Endometrial microvascular endothelial cells (primary cell): ENCODE data around the gene FOXJ3. TPM values are rescaled to one million over a fixed set of nuclear protein-coding genes. Genes with fewer than 3 reads are reported as not detected.

Experiments used
- in situ Hi-C: cut with HindIII; loops from 2 replicates; pipeline ENCODE4 v1.10.0; 2017; ENCODE audit warnings: low sequenced_read_pairs, low pct_unique_long_range_greater_than_20kb; ENCODE audit errors: inconsistent ontology term
- total RNA-seq: library from RNA; depleted of rRNA; stranded (reverse); fragments of >200 nt; gene quantifications from one replicate; pipeline ENCODE4 v1.2.3, GENCODE V29; 2015; ENCODE audit errors: inconsistent ontology term

FOXJ3 gene
- total RNA-seq, 1 donor from 2014 or later, result 16.3 TPM

DNA sequence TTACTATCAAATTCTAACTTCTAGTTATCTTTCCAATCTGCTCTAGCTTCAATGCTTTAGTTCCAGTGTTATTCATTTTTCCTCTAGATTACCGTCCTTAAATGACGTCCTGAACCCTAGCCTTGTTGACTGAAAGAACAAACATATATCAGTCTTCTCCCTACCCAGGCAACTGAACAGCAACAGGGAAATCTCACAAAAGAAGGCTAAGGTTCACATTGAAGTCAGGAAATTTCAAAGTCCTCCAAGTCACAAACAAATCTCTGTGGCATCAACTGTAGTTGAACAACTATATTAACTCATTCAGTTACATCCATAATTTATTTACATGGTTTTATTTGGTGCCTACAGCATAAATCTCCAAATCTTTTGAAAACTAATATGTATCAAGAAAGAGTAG is 19.5 kb downstream of the FOXJ3 start:
- in situ Hi-C loops, result no loop called here

DNA sequence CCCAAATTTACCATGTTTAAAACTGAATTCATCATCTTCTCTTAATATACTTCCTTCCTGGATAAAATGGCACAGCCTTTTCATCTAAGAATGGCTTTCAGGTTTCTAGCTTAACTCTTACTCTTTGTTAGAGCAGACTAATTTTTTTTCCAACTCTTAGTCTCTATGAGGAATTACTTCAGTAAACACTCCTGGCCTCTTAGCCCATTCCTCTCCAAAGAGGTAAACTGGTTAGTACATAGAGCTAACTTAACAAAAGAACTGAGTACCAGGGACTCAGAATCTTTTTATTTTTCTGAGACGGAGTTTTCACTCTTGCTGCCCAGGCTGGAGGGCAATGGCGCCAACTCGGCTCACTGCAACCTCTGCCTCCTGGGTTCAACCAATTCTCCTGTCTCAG is 21.1 kb downstream of the FOXJ3 start:
- in situ Hi-C loops, result no loop called here

DNA sequence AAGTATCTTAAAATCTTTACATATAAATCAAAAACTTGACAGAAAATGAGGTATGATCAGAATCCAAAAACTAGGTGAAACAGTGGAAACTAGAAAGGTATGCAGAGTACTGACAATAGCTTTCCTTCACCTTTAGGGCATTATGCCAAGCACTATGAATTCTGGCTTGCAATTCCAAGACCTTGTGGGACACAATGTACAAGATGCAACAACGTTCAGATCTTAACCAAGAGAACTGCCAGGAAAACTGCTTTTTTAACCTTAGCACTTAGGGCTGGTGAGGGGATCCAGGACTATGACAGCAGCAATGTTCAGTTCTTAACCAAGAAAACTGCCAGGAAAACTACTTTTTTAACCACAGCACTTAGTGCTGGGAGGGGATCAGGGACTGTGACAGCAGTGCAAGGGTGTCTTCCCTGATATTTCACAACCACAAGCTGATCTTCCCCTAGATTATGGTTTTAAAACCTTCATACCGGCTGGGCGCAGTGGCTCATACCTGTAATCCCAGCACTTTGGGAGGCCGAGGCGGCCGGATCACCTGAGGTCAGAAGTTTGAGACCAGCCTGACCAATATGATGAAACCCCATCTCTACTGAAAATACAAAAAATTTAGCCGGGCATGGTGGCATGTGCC is 22.3 kb downstream of the FOXJ3 start:
- in situ Hi-C loops, result no loop called here

DNA sequence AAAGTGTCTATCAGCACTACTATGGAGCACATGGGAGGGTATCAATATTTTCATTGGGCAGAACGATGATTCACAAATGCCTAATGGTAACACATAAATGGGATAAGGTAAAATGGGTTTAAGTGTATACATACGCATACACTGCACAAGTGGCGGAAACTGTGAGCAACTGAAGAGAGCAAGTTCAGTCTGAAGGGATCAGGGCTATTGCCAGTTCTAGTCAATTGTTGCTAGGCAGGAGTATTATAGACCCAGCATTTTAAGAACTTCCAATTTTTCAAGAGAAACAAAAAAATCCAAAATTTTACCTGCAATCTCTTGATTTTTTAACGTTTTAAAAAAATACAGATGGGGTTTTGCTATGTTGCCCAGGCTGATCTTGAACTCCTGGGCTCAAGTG is 23.1 kb downstream of the FOXJ3 start:
- in situ Hi-C loops, result no loop called here

DNA sequence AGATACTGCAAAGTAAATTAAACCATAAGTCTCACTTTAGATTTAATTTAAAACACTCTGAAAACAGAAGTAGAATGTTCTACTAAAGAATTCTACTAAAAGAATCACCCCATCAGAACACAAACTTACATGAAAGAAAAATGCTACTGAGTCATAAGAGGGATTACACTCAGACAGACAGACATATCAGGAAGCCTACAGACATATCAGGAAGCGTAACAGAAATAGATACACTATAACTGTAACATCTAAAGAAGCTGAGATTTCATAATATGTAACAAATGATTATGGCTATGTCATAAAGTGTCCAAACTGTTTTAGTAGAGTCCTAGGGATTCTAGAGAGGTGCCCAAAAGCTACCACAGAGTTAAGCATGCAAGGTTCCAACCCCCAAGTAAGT is 23.9 kb downstream of the FOXJ3 start:
- in situ Hi-C loops, result no loop called here

DNA sequence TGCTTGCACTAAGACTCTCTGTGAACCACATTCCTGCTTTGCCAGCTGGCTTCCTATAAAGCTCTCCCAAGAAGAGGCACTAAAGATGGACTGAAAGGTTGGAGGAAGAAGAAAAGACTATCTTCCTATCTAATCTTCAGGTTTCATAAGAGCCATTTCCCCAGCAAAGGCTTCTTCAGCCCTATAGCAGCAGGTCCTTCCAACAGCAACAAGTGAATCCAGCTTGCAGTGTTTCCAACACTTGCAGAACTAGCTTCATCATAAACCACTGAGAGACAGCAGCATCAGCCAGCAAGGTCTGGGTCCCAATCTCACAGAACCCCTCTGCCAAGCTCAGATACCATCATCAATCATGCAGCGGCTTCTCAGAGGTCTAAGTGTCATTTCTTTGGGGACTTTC is 28.1 kb downstream of the FOXJ3 start:
- in situ Hi-C loops, result no loop called here

DNA sequence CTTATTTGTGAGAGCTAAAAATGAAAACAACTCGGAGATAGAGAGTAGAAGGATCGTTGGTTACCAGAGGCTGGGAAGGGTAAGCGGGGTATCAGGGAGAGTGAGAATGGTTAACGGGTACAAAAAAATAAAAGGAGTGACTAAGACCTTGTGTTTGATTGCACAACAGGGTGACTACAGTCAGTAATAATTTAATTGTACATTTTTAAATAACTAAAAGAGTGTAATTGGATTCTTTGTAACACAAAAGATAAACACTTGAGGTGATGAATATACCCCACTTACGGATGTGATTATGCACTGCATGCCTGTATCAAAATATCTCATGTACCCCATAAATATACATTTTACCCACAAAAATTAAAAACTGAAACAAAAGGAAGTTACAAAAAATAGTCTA is 29.4 kb downstream of the FOXJ3 start:
- in situ Hi-C loops, result no loop called here

DNA sequence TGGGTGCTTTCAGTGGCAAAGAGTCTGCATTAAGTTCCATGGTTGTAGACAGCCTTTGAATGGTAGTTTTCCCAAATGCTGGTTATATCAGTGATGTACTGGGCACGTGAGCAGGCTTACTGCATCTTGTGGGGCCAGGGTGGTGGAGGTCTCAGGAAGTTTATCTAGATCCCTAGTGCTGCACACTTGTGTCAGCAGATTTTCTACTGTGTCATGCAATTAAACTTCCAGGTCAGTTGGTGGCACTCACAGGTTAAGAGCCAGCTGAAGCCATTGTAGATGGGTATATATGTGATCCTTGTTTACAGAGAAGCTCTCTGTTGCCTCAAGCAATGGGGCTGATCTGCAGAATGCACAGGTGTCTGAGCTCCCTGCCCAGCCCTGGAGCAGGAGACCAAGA is 33.0 kb downstream of the FOXJ3 start:
- in situ Hi-C loops, result no loop called here

DNA sequence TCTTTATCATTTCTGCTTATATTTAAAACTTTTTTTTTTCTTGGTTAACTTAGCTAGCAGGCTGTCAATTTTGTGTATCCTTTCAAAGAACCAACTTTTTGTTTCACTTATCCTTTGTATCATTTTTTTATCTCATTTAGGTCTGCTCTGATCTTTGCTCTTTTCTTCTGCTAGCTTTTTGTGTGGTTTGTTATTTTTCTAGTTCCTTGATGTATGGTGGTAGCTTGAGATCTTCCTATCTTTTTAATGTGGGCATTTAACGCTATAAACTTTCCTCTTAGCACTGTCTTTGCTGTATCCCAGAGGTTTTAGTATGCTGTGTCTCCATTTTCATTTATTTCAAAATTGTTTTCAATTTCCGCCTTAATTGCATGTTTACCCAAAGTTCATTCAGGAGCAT is 36.5 kb downstream of the FOXJ3 start:
- in situ Hi-C loops, result no loop called here

DNA sequence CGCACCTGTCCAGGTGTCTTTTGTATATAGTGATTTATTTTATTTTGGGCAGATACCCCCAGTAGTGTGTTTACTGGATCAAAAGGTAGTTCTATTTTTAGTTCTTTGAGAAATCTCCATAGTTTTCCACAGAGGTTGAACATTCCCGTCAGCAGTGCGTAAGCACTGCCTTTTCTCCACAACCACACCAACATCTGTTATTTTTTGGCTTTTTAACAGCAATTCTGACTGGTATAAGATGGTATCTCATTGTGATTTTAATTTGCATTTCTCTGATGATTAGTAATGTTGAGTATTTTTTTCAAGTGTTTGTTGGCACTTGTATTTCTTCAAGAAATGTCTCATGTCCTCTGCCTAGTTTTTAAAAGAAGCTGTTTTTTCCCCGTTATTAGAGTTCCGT is 39.2 kb downstream of the FOXJ3 start:
- in situ Hi-C loops, result no loop called here

DNA sequence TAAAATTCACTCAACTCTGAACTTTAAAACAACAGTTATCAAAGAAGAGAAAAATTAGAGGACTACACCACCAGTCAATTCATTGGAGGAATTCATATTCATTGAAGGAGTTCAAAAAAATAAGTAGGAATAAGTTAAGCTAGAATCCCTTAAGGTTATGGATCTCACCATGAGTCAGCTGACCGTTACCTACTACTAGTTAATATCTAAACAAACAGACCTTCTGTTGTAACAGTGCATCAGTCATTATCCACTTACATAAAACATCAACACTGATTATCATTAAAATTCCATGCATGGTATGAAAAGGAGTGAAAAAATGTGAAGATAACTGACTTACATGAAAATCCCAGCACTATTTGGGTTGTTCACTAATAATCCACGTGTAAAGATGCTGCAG is 44.9 kb downstream of the FOXJ3 start:
- in situ Hi-C loops, result no loop called here

DNA sequence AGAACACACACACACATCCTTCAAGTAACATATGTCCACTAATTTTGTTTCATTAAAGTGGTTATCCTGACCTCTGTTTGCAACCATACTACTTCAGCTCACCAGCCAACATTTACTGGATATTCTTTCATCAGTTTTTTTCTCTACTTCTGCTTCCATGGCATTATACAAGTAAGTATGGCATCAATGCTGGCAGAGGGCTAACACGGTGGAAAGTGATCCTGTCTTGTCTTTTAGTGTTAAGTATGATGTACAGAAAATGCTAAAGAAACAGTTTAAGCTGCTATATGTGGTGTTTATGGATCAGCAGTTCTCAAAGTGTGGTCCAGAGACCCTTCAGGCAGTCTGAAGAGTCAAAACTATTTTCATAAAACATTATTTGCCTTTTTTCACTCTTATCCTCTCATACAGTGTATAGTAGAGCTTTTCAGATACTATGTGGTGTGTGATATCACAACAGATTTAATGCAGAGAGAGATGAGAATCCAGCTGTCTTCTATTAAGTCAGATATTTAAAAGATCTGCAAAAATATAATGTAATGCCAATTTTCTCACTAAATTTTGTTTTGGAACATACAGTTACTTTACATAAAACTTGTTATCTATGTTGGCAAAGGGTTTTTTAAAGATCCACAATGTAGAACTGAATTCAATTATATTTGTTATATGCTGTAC is 46.6 kb downstream of the FOXJ3 start:
- in situ Hi-C loops, result no loop called here

DNA sequence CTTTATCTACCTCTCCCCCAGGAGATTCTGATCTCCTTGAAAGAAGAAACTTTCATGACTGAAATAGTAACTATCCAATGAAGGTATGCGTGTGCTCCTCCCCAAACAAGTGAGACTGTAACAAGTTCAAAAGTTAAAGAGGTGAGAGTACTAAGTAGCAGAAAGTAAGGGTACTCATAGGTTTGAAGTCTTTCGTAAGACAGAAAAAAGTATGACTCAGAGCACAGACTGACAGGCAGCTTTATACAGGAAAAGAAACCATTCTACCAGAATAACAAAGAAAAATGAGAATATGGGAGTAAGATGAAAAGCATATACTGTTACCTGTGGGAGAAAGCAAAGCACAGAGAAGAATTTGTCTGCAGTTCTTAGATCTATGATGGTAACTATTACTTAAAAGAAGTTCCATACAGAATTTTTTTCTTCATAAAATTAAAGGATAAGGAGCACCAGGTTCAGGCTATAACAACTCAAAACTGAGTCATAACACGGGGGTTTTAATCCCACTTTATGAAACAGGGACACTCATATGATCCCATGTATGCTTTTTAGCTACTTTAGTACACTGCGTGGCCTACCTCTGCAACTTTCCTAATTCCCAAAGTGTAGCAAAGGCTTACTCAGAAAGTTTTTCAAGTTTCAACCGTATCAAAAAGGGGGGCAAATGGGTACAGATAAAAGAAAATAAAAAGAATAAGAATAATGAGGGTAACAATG is 52.0 kb downstream of the FOXJ3 start:
- in situ Hi-C loops, result no loop called here

DNA sequence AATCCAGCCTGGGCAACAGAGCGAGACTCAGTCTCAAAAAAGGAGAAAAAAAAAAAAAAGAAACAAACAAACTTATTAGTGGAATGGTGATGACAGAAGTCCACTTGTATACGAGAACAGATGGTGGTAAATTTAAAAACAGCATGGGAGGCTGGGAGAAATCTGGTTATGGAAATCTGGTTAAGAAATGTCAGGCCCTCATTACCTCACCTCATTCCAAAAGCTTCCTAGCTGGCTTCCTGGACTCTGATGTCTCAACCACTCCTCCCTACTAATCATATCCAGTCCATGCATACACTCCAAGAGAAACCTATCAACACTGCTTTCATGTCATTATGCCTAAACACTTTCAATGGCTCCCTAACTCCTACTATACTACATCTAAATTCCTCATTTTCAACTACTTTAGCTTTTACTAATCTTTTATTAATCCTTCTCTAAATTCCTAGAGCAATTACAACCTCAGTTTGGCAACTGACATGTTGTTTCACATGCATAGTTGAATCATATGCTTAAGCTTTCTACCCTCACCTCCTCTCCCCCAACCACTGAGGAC is 52.9 kb downstream of the FOXJ3 start:
- in situ Hi-C loops, result no loop called here

DNA sequence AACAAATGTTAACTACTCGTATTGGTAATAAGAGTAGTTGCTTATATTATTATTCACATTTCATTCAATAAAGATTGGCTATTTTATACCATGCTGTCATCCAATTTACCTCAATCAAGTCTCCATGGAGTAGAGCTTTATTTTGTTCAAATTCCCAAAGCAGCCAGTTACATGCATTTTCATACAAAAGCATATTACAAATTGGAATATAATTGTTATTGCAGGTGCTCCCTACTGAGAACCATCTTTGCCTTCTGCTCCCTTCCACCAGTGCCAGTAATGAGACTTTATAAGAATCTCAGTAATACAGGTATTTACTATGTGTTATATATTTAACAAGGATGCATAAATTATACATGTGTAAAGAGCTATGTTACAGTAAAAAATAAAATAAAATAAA is 54.2 kb downstream of the FOXJ3 start:
- in situ Hi-C loops, result no loop called here

DNA sequence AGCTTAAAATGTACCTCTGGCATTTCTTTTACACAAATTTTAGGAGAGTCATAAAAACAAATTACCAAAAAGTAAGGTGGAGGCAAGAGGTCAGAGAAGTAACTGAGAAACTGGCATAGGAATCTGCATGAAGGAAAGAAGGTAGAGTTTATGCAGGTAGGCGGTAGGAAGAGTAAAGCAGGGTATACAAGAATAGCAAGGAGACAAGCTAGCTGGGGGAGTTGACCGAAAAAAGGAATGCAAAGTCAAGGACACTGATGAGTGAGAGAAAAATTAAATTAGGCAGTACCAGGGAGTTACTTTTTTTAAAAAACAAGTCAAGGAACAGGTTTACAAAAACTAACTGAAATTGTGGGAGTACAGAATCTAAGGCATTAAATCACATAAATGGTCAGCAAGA is 56.0 kb downstream of the FOXJ3 start:
- in situ Hi-C loops, result no loop called here

DNA sequence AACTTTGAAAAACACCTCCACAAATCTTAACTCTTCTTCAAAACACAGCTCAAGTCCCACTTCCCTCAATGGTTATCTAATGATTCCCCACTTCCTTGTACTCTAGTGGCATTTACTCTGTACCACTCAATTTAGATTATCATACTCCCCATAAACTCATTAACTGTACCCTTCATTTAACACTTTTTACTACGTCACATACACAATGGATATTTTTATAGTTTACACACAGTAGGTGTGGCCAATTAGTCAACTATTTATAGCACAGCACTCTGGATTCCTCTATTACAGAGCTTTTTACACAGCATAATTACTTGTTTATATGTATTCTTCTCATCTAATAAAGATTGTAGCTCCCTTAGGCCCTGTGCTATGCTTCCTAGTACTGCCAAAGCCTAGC is 62.1 kb downstream of the FOXJ3 start:
- in situ Hi-C loops, result no loop called here

DNA sequence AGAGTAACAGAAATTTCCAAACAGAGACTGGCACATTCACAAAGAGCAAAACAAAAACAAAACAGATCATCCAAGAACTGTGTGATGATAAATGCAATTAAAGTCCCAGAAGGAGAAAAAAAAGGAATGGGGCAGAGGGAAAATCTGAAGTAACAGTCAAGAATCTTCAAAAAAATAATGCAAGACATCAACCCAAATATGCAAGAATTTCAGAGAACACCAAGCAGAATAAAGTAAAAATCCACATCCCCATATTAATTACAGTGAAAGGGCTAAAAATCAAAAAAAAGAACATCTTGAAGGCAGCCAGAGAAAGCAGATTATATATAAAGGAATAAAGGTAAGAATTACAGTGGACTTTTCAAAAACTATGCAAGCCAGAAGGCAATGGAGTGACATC is 67.1 kb downstream of the FOXJ3 start:
- in situ Hi-C loops, result no loop called here

DNA sequence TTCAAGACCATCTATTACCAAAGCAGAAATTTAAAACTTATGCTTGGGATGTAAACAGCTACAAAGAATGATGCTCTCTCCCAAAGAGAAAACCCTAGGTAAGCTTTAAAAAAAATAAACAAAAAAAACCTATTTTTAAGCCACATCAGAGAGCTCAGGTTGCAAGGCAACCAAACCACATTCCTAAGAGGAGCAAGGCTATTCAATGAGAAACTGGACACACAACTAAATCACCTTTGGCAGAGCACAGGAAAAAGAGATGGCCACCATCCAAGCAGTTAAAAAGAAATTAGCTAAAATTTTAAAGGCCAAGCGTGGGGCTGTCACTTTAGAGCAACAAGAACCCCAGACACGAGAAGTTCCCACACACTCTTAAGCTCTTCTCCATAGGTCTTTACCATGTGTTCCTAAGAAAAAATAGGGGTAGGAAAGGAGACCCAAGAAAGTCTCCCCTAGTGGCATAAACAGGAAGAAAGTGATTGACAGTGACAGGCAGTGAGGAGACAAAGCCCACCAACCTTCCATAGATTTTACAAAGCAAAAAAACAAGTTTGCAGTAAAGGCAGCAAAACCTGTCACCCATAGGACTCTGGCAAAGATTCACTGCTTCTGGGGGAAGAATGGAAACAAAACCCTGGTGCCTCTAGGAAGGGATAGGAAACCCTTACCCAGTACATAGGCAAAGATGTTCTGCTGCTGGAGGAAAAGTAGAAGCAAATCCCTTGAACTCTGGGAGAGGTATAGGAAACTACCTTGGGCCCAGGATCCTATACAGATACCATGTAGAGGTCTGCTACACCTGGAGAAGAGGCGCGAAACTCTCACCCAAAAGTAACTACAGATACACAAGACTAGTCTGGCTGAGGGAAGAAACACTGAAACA is 68.5 kb downstream of the FOXJ3 start:
- in situ Hi-C loops, result no loop called here
